Mesothelial cell of epicardium (in vitro differentiated cells): Measurements from ENCODE around the gene OR10G7. TPM values are rescaled to one million over a fixed set of nuclear protein-coding genes. Genes with fewer than 3 reads are reported as not detected.
A peak's percentile ranks its signal among the peaks of the same experiment; 100 is the strongest.

ENCODE experiments used
- DNase-seq, 2 experiments: peaks; one replicate each; pipeline ENCODE4 v3.0.0; 2021; ENCODE audit warnings: low spot score in 2 of 2; ENCODE audit not compliant: unreplicated experiment in 2 of 2
- H3K27ac Mint-ChIP-seq: 2 replicates; pipeline ENCODE4 v1.8.0; 2021; ENCODE audit warnings: mixed read lengths
- H3K27me3 Mint-ChIP-seq: 2 replicates; pipeline ENCODE4 v1.8.0; 2021; ENCODE audit warnings: low read depth, mixed read lengths
- H3K36me3 Mint-ChIP-seq: 2 replicates; pipeline ENCODE4 v1.8.0; 2021; ENCODE audit warnings: mixed read lengths
- H3K4me1 Mint-ChIP-seq: 2 replicates; pipeline ENCODE4 v1.8.0; 2021; ENCODE audit warnings: mixed read lengths
- H3K4me3 Mint-ChIP-seq: 2 replicates; pipeline ENCODE4 v1.8.0; 2021; ENCODE audit warnings: mild to moderate bottlenecking, moderate library complexity, mixed read lengths
- H3K9me3 Mint-ChIP-seq: 2 replicates; pipeline ENCODE4 v1.8.0; 2021; ENCODE audit warnings: mixed read lengths
- total RNA-seq: library from RNA; stranded (reverse); gene quantifications from 3 replicates; pipeline ENCODE4 v1.2.1, GENCODE V29; 2021
- TF ChIP-seq, protein P1 (sequence below): fragments of 200-600 bp; sonication (generic); IDR thresholded peaks from one replicate; pipeline ENCODE4 v1.5.0; 2021; ENCODE audit warnings: antibody characterized with exemption; ENCODE audit not compliant: unreplicated experiment

OR10G7 gene
- total RNA-seq, 1 donor from 2014 or later = not detected

DNA sequence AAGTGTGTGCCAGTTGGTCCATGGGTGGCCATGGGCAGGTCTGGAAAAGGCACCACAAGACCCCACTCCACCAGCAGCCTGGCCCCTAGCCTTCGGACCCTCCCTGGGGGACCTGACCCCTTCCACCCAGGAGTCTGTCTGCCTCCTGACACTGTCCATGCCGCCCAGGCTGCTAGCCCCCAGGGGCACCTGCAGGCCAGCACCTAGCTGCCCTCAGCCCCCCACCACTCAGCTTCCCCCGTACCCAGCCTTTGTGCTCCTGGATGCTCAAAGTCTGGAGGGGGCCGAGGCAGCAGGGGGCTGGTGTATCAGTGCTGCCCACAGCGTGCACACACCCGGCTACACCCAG, 34.3 kb upstream of the OR10G7 start:
- DNase-seq = no peak
- Mint-ChIP-seq H3K4me3 (no peak overlapping the region), H3K36me3 (no peaks in the 10 kb centered on the region), H3K27me3 (peaks cover 5% of the 10 kb centered on the region), H3K9me3 (no peaks in the 10 kb centered on the region), H3K27ac (no peak overlapping the region), H3K4me1 (peaks cover 8% of the 10 kb centered on the region)
- TF ChIP-seq, protein P1, sequence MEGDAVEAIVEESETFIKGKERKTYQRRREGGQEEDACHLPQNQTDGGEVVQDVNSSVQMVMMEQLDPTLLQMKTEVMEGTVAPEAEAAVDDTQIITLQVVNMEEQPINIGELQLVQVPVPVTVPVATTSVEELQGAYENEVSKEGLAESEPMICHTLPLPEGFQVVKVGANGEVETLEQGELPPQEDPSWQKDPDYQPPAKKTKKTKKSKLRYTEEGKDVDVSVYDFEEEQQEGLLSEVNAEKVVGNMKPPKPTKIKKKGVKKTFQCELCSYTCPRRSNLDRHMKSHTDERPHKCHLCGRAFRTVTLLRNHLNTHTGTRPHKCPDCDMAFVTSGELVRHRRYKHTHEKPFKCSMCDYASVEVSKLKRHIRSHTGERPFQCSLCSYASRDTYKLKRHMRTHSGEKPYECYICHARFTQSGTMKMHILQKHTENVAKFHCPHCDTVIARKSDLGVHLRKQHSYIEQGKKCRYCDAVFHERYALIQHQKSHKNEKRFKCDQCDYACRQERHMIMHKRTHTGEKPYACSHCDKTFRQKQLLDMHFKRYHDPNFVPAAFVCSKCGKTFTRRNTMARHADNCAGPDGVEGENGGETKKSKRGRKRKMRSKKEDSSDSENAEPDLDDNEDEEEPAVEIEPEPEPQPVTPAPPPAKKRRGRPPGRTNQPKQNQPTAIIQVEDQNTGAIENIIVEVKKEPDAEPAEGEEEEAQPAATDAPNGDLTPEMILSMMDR = no peak

DNA sequence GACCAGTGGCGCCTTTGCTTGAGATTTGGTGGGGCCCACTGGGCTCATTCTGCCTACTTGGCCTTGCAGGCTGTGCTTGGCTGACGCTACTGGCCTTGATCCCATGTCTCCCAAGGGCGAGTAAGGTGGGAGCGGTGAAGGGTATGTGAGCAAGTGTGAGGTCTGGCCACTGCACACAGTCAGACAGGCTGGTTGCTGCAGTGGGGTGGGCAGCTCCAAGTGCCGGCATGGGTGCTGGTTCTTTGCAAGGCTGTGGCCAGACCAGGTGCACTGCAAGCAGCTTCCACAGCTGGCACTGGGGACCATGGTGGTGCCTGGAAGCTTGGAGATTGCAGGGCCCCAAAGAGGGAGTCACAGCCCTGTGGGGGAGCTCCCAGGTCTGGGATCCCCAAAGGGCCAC, 33.4 kb upstream of the OR10G7 start:
- peaks cover 12% of the 10 kb centered on the region for H3K27me3 Mint-ChIP-seq
- H3K9me3 Mint-ChIP-seq = no peaks in the 10 kb centered on the region

DNA sequence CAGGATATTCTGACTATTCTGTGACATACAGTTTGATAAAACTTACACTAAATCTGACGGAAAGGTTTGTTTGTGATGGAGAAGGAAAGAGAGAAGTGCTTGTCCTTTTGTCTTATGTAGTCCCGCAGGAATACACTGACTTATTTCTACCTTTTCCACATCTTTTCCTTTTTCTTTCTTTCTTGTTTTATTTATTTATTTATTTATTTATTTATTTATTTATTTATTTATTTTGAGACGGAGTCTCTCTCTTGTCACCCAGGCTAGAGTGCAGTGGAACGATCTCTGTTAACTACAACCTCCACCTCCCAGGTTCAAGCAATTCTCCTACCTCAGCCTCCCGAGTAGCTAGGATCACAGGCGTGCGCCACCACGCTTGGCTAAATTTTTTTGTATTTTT, 31.0 kb upstream of the OR10G7 start:
- H3K36me3 Mint-ChIP-seq = no peaks in the 10 kb centered on the region
- no peak for DNase-seq
- H3K27me3 Mint-ChIP-seq = peaks cover 34% of the 10 kb centered on the region
- H3K27ac Mint-ChIP-seq = no peak overlapping the region
- H3K4me1 Mint-ChIP-seq = peaks cover 2% of the 10 kb centered on the region
- H3K9me3 Mint-ChIP-seq = no peaks in the 10 kb centered on the region
- TF ChIP-seq, protein P1 = no peak
- no peak overlapping the region for H3K4me3 Mint-ChIP-seq

More for the DNA sequence above, 33.4 kb upstream of the OR10G7 start:
- Mint-ChIP-seq H3K4me1 (peaks cover 9% of the 10 kb centered on the region), H3K27ac (no peak overlapping the region), H3K36me3 (no peaks in the 10 kb centered on the region), H3K4me3 (no peak overlapping the region)
- TF ChIP-seq, protein P1 = no peak
- DNase-seq = no peak

DNA sequence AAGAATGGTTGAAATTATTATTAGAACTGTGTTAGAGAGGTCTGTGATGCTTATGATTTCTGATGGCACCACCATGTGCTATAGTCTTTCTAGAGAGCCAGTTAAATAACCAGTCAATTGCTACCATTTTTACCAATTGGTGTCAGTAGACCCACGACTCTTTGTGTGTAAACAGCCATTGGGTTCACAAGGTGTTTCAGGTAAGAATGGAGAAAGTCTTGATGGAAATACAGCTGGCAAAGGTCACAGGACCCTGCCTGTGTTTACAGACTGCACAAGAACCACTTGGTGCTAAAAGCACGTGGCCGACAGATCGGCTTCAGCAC, 30.5 kb upstream of the OR10G7 start:
- H3K27me3 Mint-ChIP-seq = peaks cover 37% of the 10 kb centered on the region
- H3K9me3 Mint-ChIP-seq = no peaks in the 10 kb centered on the region
- H3K27ac Mint-ChIP-seq = no peak overlapping the region
- H3K4me1 Mint-ChIP-seq = peaks cover 2% of the 10 kb centered on the region
- DNase-seq = no peak
- H3K4me3 Mint-ChIP-seq = no peak overlapping the region
- TF ChIP-seq, protein P1 = peak; percentile 30
- no peaks in the 10 kb centered on the region for H3K36me3 Mint-ChIP-seq

DNA sequence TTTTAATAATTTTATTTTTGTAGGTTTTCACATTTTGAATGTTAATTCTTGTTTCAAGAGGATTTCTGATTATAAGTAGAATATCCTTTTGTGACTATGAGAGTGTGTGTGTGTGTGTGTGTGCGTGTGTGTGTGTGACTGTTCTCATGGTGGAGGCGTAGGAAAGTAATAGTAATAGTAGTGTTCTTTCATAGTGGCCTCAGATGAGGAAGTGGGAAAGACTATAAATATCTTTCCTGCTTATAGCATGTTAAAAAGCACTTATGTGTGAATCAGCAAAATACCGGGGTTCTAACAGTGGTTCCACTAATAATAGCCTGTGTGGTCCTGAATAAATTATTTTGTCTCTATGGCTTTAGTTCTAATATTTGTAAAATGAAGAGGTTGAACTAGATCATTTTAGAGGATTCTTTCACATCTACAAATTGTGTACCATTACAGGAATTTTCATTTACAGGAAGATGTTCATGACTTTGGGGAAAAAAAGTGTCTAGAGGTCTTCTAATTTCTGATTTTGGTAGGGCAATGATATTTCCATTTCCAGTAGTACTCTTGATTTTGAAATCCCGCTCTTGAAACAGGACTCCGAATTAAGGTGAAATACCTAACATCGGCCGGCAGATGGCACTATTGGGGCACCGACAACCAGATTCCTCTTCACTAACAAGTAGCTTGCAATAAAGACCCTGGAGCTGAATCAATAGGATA, 29.9 kb upstream of the OR10G7 start:
- H3K36me3 Mint-ChIP-seq = no peaks in the 10 kb centered on the region
- peak in 1 of 2 experiments; percentile 77 for DNase-seq
- H3K27me3 Mint-ChIP-seq = peaks cover 42% of the 10 kb centered on the region
- H3K9me3 Mint-ChIP-seq = no peaks in the 10 kb centered on the region
- no peak overlapping the region for H3K4me3 Mint-ChIP-seq
- H3K4me1 Mint-ChIP-seq = peaks cover 2% of the 10 kb centered on the region
- H3K27ac Mint-ChIP-seq = no peak overlapping the region
- TF ChIP-seq, protein P1 = peak; percentile 83
